ENCODE data around the gene COL23A1.

DNA sequence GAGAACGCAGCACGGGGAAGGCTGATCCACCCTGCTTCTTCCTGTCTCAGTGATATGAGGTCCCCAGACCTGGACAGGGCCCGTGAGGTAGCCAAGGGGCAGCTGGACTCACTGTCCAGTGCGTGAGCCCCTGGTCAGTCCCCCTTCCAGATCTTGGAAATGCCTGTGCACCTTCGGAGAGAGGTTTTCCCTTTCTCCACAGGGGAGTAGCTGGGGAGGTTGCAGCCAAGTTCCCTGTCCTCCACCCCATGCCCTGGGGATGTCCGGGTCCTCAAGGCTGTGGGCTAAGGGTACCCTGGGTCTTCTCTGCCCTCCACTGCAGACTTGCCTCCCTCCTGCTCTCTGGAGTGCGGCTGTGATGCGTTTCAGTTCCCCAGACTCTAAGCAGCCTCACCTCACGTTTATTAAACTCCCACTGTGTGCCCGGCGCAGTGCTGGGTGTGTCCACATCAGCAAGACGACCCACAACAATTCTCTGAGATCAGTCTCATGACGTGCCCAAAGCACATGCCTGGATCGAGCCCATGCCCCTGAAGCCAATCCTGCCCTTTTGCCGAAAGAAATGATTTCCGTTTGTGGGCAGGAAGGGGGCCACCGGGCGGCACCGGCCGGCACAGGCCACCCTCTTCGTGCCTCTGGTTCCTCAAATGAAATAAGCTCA lies 256.2 kb downstream of the COL23A1 start:
- TF ChIP-seq POLR2AphosphoS5 (IDR thresholded peaks at IDR 0.05; ENCODE audit: low read depth) (no peak), CTCF (conservative IDR thresholded peaks at IDR 0.05; ENCODE audit: low read depth in 2 of 2) (no peak), EZH2 (IDR thresholded peaks at IDR 0.05; ENCODE audit: low read depth, unreplicated experiment) (no peak), ZNF331 (CRISPR knock-in tag; IDR thresholded peaks at IDR 0.05; ENCODE audit: low read depth) (no peak), REST (IDR thresholded peaks at IDR 0.05; ENCODE audit: unreplicated experiment) (no peak), ETS1 (IDR thresholded peaks at IDR 0.05) (no peak), EZH2phosphoT487 (IDR thresholded peaks at IDR 0.05; ENCODE audit: unreplicated experiment) (no peak)

Measured in GM23338 (cell line).